ENCODE results near the gene H1-8.
"Not testable (repeated sequence)": the region's sequence is repeated elsewhere in the genome, so short reads cannot be mapped to it uniquely, and the experiment has no call there.

The H1-8 gene

DNA sequence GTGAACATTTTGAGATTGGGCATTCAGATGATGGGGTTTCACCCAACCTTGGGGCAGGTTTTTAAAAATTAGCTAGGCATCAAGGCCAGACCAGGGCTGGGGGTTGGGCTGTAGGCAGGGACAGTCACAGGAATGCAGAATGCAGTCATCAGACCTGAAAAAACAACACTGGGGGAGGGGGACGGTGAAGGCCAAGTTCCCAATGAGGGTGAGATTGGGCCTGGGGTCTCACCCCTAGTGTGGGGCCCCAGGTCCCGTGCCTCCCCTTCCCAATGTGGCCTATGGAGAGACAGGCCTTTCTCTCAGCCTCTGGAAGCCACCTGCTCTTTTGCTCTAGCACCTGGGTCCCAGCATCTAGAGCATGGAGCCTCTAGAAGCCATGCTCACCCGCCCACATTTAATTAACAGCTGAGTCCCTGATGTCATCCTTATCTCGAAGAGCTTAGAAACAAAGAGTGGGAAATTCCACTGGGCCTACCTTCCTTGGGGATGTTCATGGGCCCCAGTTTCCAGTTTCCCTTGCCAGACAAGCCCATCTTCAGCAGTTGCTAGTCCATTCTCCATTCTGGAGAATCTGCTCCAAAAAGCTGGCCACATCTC is 8.4 kb upstream of the H1-8 start:
- no peak for DNase-seq
- no peak for TF ChIP-seq GATA1 (IDR thresholded peaks at IDR 0.05; ENCODE audit: low read depth, low read length)
- no peak for TF ChIP-seq POLR2A (IDR thresholded peaks at IDR 0.05; ENCODE audit: low read length)

GRCh38 chr3:129535075-129535474 is 7.9 kb upstream of the H1-8 start:
- no peak for DNase-seq
- no peak for TF ChIP-seq GATA1 (IDR thresholded peaks at IDR 0.05; ENCODE audit: low read depth, low read length)
- TF ChIP-seq POLR2A (IDR thresholded peaks at IDR 0.05; ENCODE audit: low read length) = no peak

GRCh38 chr3:129536374-129536667 is 6.7 kb upstream of the H1-8 start:
- no peak for DNase-seq
- no peak for TF ChIP-seq GATA1 (IDR thresholded peaks at IDR 0.05; ENCODE audit: low read depth, low read length)
- no peak for TF ChIP-seq POLR2A (IDR thresholded peaks at IDR 0.05; ENCODE audit: low read length)

- no peak for DNase-seq
Measured at GRCh38 chr3:129536804-129537203, 6.2 kb upstream of the H1-8 start.

GRCh38 chr3:129539206-129539605 is 3.8 kb upstream of the H1-8 start:
- DNase-seq = no peak
- TF ChIP-seq POLR2A (IDR thresholded peaks at IDR 0.05; ENCODE audit: low read length) = no peak
- TF ChIP-seq GATA1 (IDR thresholded peaks at IDR 0.05; ENCODE audit: low read depth, low read length) = no peak

More at GRCh38 chr3:129536804-129537203, 6.2 kb upstream of the H1-8 start:
- no peak for TF ChIP-seq GATA1 (IDR thresholded peaks at IDR 0.05; ENCODE audit: low read depth, low read length)
- no peak for TF ChIP-seq POLR2A (IDR thresholded peaks at IDR 0.05; ENCODE audit: low read length)

GRCh38 chr3:129540776-129541516 is 2.0 kb upstream of the H1-8 start:
- no peak for DNase-seq
- no peak for TF ChIP-seq POLR2A (IDR thresholded peaks at IDR 0.05; ENCODE audit: low read length)
- TF ChIP-seq GATA1 (IDR thresholded peaks at IDR 0.05; ENCODE audit: low read depth, low read length) = no peak

DNA sequence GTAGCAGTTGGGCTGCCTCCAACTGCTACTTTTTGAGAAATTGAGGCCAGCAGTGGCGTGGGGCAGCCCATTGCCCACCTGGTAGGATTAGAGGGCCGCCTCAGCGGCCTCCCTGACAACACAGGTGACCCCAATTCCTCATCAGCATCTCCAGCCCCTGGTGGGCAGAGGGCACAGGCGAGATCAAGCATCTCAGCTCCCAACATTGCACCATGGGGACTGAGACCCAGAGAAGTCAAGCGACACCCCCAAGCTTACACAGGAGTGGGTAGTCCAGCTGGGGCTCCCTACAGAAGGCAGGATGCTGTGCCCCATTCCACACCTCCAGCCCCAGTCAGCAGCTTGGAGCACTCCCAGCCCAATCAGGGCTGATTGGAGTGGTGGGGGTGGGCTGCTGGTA is 228 bp upstream of the H1-8 start:
- no peak for TF ChIP-seq GATA1 (IDR thresholded peaks at IDR 0.05; ENCODE audit: low read depth, low read length)
- no peak for TF ChIP-seq POLR2A (IDR thresholded peaks at IDR 0.05; ENCODE audit: low read length)
- DNase-seq = no peak

- no peak for DNase-seq
- TF ChIP-seq GATA1 (IDR thresholded peaks at IDR 0.05; ENCODE audit: low read depth, low read length) (no peak), POLR2A (IDR thresholded peaks at IDR 0.05; ENCODE audit: low read length) (no peak)
Measured at GRCh38 chr3:129543999-129544398, 1.0 kb downstream of the H1-8 start.

DNA sequence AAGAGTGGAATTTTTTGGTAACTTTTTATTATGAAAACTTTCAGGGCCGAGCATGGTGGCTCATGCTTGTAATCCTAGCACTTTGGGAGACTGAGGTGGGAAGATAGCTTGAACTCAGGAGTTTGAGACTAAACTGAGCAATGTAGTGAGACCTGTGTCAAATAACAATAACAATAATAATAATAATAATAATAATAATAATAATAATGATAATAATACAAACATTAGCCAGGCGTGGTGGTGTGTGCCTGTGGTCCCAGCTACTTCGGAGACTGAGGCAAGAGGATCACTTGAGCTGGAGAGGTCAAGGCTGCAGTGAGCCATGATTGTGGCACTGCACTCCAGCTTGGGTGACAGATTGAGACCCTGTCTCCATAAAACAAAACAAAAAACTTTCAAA is 3.0 kb downstream of the H1-8 start:
- DNase-seq = not testable (repeated sequence)

DNA sequence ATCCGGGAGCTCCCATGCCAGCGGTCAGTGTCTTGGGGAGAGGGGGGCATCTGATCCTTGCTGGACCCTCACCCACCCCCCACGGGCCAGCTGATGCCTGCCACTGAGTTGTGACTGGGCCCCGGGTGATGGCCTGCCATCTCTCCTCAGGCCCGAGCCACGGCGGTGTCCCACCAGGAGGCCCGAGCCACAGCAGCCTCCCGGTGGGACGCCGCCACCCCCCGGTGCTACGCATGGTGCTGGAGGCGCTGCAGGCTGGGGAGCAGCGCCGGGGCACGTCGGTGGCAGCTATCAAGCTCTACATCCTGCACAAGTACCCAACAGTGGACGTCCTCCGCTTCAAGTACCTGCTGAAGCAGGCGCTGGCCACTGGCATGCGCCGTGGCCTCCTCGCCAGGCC is 4.3 kb downstream of the H1-8 start:
- TF ChIP-seq POLR2A (IDR thresholded peaks at IDR 0.05; ENCODE audit: low read length) (no peak), GATA1 (IDR thresholded peaks at IDR 0.05; ENCODE audit: low read depth, low read length) (no peak)
- DNase-seq = no peak

GRCh38 chr3:129548104-129548965 is 5.4 kb downstream of the H1-8 start:
- no peak for DNase-seq
- no peak for TF ChIP-seq POLR2A (IDR thresholded peaks at IDR 0.05; ENCODE audit: low read length)
- TF ChIP-seq GATA1 (IDR thresholded peaks at IDR 0.05; ENCODE audit: low read depth, low read length) = no peak

GRCh38 chr3:129549006-129549800 is 6.2 kb downstream of the H1-8 start:
- TF ChIP-seq POLR2A (IDR thresholded peaks at IDR 0.05; ENCODE audit: low read length) = no peak
- no peak for TF ChIP-seq GATA1 (IDR thresholded peaks at IDR 0.05; ENCODE audit: low read depth, low read length)
- DNase-seq = no peak

- TF ChIP-seq GATA1 (IDR thresholded peaks at IDR 0.05; ENCODE audit: low read depth, low read length) = no peak
- no peak for TF ChIP-seq POLR2A (IDR thresholded peaks at IDR 0.05; ENCODE audit: low read length)
- no peak for DNase-seq
Measured at GRCh38 chr3:129549805-129550204, 6.8 kb downstream of the H1-8 start.
